Measurements from ENCODE around the gene COX10. TPM values are rescaled to one million over a fixed set of nuclear protein-coding genes. Genes with fewer than 3 reads are reported as not detected.
"Not testable (repeated sequence)": the region's sequence is repeated elsewhere in the genome, so short reads cannot be mapped to it uniquely, and the experiment has no call there.

Gene COX10
- total and polyA plus RNA-seq, 8 donors: 7.6 to 40.4 (median 17.0) TPM

DNA sequence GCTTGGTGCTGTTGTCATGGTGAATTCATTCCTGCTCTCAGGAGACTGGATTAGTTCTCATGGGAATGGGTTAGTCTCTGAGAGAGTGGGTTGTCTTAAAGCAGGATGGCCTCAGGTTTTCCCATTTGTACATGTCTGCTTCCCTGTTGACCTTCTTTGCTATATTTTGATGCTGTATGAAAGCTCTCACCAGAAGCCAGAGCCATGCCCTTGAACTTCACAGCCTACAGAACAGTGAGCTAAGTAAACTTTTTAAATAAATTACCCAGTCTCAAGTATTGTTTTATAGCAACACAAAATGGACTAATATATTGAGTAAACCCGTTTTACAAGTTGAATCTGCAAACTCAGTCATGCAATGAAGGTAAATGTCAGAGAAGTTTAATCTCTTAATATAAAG lies 100.6 kb downstream of the COX10 start:
- Histone ChIP-seq H3K27ac (no peak overlapping the region), H3K27me3 (no peaks in the 10 kb centered on the region), H3K4me1 (peaks cover 0 to 10% (median 3%) of the 10 kb centered on the region in 4 donors), H3K4me3 (no peak overlapping the region), H3K9me3 (peaks cover 0 to 19% (median 8%) of the 10 kb centered on the region in 4 donors), H3K36me3 (peaks cover 0 to 6% (median 0%) of the 10 kb centered on the region in 4 donors)
- no peak for DNase-seq
- TF ChIP-seq POLR2AphosphoS5 (IDR thresholded peaks at IDR 0.05) (no peak), CTCF (IDR thresholded peaks at IDR 0.05) (no peak), POLR2A (IDR thresholded peaks at IDR 0.05) (no peak), EP300 (IDR thresholded peaks at IDR 0.05) (no peak)
- WGBS, 5 donors: 86 to 100% (median 93%) methylated on average over 1 of the region's 1 CpG
- intact Hi-C loops (cut with DNase I; ENCODE audit: low total_unique reads): no loop called here

- H3K27me3 ChIP-seq; H3K9me3 ChIP-seq; H3K4me1 ChIP-seq; H3K36me3 ChIP-seq; H3K4me3 ChIP-seq; intact Hi-C loops (cut with DNase I; ENCODE audit: low total_unique reads); H3K27ac ChIP-seq: not testable (repeated sequence)
- DNase-seq: peak in 1 of 2 donors; percentile 40
- WGBS, 5 donors: 62 to 81% (median 73%) methylated on average over 3 of the region's 3 CpGs
Measured at GRCh38 chr17:14176989-14177388, 107.7 kb downstream of the COX10 start.

GRCh38 chr17:14177801-14178200 lies 108.5 kb downstream of the COX10 start:
- H3K27me3 ChIP-seq; H3K4me3 ChIP-seq; H3K27ac ChIP-seq; H3K36me3 ChIP-seq; intact Hi-C loops (cut with DNase I; ENCODE audit: low total_unique reads); H3K4me1 ChIP-seq; H3K9me3 ChIP-seq; DNase-seq: not testable (repeated sequence)
- 91% methylated on average over 1 of the region's 4 CpGs; no CpG with 5 or more reads in 4 of the 5 donors for WGBS, 5 donors

GRCh38 chr17:14179951-14180350 lies 110.6 kb downstream of the COX10 start:
- H3K27ac ChIP-seq; H3K9me3 ChIP-seq; H3K4me3 ChIP-seq; DNase-seq; H3K36me3 ChIP-seq; intact Hi-C loops (cut with DNase I; ENCODE audit: low total_unique reads); H3K4me1 ChIP-seq; H3K27me3 ChIP-seq: not testable (repeated sequence)
- WGBS, 5 donors: no CpG with 5 or more reads among the region's 1 CpG

DNA sequence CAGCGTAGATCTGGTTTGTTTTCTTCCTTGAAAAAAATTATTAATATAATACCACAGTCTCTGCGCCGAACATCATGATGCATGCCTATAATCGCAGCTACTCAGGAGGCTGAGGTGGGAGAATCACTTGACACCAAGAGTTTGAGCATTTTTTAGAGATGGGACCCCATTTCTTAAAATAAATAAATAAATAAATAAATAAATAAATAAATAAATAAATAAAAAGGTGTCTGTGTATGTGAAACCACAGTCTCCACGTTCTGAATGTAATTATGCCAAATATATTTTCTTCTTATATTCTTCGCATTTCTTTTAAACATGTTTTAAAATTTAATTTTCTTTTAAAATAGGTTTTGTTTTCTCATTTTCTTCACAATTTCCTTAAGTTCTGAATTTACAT lies 112.8 kb downstream of the COX10 start:
- WGBS, 5 donors: 93 to 96% (median 95%) methylated on average over 6 of the region's 6 CpGs

DNA sequence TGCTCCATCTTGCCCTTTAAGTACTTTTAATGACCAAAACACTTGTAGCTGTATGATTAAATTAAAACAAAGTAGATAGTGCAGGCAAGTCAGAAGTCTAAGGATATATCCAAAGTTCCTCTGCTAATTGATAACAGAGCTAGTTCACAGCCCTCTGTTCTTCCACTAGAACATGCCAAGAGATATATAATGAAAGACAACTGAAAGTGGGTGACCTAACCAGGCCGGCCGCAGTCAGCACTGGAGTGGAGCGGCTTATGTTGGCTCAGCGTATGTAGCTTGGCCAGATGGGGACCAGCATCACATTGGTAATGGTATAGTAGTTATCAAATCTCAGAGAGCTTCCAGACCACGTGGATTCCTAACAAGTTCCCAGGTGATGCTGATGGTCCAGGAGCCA lies 115.2 kb downstream of the COX10 start:
- H3K36me3 ChIP-seq; DNase-seq; H3K9me3 ChIP-seq; intact Hi-C loops (cut with DNase I; ENCODE audit: low total_unique reads); H3K27ac ChIP-seq; H3K4me1 ChIP-seq; H3K4me3 ChIP-seq; H3K27me3 ChIP-seq: not testable (repeated sequence)
- 83 to 99% (median 95%) methylated on average over 3 to 5 of the region's 5 CpGs for WGBS, 5 donors

More for the DNA sequence above, 112.8 kb downstream of the COX10 start:
- DNase-seq; H3K4me1 ChIP-seq; H3K4me3 ChIP-seq; intact Hi-C loops (cut with DNase I; ENCODE audit: low total_unique reads); H3K36me3 ChIP-seq; H3K27me3 ChIP-seq; H3K9me3 ChIP-seq; H3K27ac ChIP-seq: not testable (repeated sequence)

GRCh38 chr17:14186443-14186842 lies 117.1 kb downstream of the COX10 start:
- DNase-seq; H3K27ac ChIP-seq; intact Hi-C loops (cut with DNase I; ENCODE audit: low total_unique reads); H3K27me3 ChIP-seq; H3K36me3 ChIP-seq; H3K9me3 ChIP-seq; H3K4me1 ChIP-seq; H3K4me3 ChIP-seq: not testable (repeated sequence)
- 94 to 100% (median 100%) methylated on average over 1 to 2 of the region's 4 CpGs for WGBS, 5 donors

GRCh38 chr17:14190774-14191173 lies 121.5 kb downstream of the COX10 start:
- DNase-seq; H3K36me3 ChIP-seq; intact Hi-C loops (cut with DNase I; ENCODE audit: low total_unique reads); H3K9me3 ChIP-seq; H3K27ac ChIP-seq; H3K27me3 ChIP-seq; H3K4me3 ChIP-seq; H3K4me1 ChIP-seq: not testable (repeated sequence)
- 35 to 62% (median 54%) methylated on average over 1 of the region's 1 CpG; no CpG with 5 or more reads in 2 of the 5 donors for WGBS, 5 donors

DNA sequence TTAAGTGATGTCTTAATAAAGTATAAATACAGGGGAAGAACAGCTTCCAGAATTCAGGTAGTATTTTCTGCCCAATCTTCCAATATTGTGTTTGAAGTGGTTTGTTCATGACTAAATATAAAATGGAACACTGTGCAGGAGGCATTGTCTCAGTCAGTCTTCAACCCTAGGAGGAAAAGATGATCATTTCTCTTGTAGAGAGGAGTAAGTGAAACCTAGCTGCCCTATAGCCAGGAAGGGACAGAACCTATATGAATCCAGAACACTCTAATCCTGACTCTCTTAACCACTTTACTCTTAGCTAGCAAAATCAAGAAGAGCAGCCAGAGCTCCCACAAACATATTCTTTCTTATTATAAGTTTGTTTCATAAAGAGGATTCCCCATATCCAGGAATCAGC lies 122.2 kb downstream of the COX10 start:
- H3K27ac ChIP-seq; H3K27me3 ChIP-seq; H3K9me3 ChIP-seq; DNase-seq; H3K4me3 ChIP-seq; intact Hi-C loops (cut with DNase I; ENCODE audit: low total_unique reads); H3K4me1 ChIP-seq; H3K36me3 ChIP-seq: not testable (repeated sequence)

DNA sequence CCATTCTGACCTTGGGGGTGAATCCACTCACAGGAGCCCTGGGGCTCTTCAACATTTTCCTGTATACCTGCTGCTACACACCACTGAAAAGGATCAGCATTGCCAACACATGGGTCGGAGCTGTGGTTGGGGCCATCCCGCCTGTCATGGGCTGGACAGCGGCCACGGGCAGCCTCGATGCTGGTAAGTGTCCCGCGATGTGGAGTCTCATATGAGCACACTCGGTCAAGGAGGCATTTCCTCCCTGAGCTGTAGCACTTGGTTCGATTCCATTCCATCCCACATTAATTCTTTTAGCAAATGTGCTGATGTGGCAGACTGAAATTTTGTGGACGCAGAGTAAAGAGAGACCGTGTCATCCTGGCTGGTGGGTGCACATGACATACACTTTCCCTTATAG lies 122.7 kb downstream of the COX10 start:
- H3K9me3 ChIP-seq; DNase-seq; H3K4me1 ChIP-seq; H3K36me3 ChIP-seq; intact Hi-C loops (cut with DNase I; ENCODE audit: low total_unique reads); H3K4me3 ChIP-seq; H3K27ac ChIP-seq; H3K27me3 ChIP-seq: not testable (repeated sequence)
- 81 to 90% (median 84%) methylated on average over 3 to 11 of the region's 11 CpGs for WGBS, 5 donors

- intact Hi-C loops (cut with DNase I; ENCODE audit: low total_unique reads): not testable (repeated sequence)
Measured at GRCh38 chr17:14192636-14193344, 123.5 kb downstream of the COX10 start.

More at GRCh38 chr17:14192636-14193344, 123.5 kb downstream of the COX10 start:
- H3K9me3 ChIP-seq, DNase-seq, H3K27ac ChIP-seq, H3K4me3 ChIP-seq, H3K27me3 ChIP-seq, H3K36me3 ChIP-seq: not testable (repeated sequence)
- 66 to 91% (median 81%) methylated on average over 12 to 13 of the region's 13 CpGs for WGBS, 5 donors
- peaks cover under 1 to 15% (median 4%) of the 10 kb centered on the region in 4 donors for H3K4me1 ChIP-seq
